Activated naive CD8-positive, alpha-beta T cell treated with anti-CD3 and anti-CD28 coated beads, Interleukin-2, amount 50 U/mL, for 24 hours (primary cell): Measurements from ENCODE around the gene MYL7.

ENCODE experiments used
- ATAC-seq: fragments of 150-1000 bp; cut with Tn5 transposase; one replicate; pipeline ENCODE4 v1.10.0; 2021
- DNase-seq: peaks from one replicate; pipeline ENCODE4 v3.0.0; 2021
- H3K27ac Mint-ChIP-seq: one replicate; pipeline ENCODE4 v1.8.0; 2021; ENCODE audit warnings: mild to moderate bottlenecking, mixed read lengths
- H3K27me3 Mint-ChIP-seq: one replicate; pipeline ENCODE4 v1.8.0; 2021; ENCODE audit warnings: mixed read lengths
- H3K36me3 Mint-ChIP-seq: one replicate; pipeline ENCODE4 v1.8.0; 2021; ENCODE audit warnings: low read depth, mixed read lengths
- H3K4me1 Mint-ChIP-seq: one replicate; pipeline ENCODE4 v1.8.0; 2021; ENCODE audit warnings: mixed read lengths
- H3K4me3 Mint-ChIP-seq: one replicate; pipeline ENCODE4 v1.8.0; 2021; ENCODE audit warnings: mild to moderate bottlenecking, moderate library complexity, mixed read lengths
- H3K9me3 Mint-ChIP-seq: one replicate; pipeline ENCODE4 v1.8.0; 2021; ENCODE audit warnings: mixed read lengths

MYL7 gene

GRCh38 chr7:44120395-44120794 lies 20.7 kb downstream of the MYL7 start:
- Mint-ChIP-seq H3K27ac (no peak overlapping the region), H3K4me1 (peaks cover 40% of the 10 kb centered on the region), H3K27me3 (no peaks in the 10 kb centered on the region), H3K9me3 (no peaks in the 10 kb centered on the region), H3K36me3 (peaks cover 37% of the 10 kb centered on the region), H3K4me3 (no peak overlapping the region)
- ATAC-seq, result no peak
- no peak for DNase-seq

GRCh38 chr7:44119829-44120380 lies 21.2 kb downstream of the MYL7 start:
- H3K4me1 Mint-ChIP-seq, result peaks cover 40% of the 10 kb centered on the region
- no peak overlapping the region for H3K4me3 Mint-ChIP-seq

DNA sequence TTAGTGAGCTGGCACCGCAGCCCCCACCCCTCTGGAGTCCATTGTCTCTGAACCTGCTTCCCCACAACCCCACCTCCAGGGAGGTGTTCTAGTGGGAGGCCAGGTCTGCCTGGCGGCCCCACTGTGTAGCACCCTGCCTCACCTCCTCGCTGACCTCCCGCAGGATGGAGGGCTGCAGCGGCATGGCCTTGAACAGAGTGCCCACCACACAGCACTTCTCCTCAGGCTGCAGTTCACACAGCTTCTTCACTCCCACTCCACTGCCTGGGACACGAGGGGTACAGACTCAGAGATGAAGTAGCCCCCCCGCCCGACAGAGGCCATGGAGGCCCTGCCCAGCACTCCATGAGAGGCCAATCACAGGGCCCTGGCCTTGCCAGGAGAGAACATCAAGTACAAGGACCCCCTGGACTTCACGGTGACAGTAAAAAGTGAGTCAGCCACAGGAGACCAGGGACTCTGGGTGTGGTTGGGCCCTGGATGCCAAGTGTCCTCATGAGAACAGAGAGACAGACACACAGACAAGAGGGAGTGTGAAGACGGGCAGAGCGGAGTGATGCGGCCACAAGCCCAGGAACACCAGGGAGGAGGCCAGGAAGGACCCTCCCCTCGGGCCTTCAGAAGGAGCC lies 23.2 kb downstream of the MYL7 start:
- ATAC-seq (no peak), DNase-seq (no peak)
- H3K4me1 Mint-ChIP-seq, result peaks cover 37% of the 10 kb centered on the region
- no peaks in the 10 kb centered on the region for H3K9me3 Mint-ChIP-seq
- peaks cover 41% of the 10 kb centered on the region for H3K36me3 Mint-ChIP-seq
- H3K27me3 Mint-ChIP-seq, result no peaks in the 10 kb centered on the region
- H3K4me3 Mint-ChIP-seq, result no peak overlapping the region
- H3K27ac Mint-ChIP-seq, result no peak overlapping the region

More at GRCh38 chr7:44119829-44120380, 21.2 kb downstream of the MYL7 start:
- DNase-seq, result no peak
- no peaks in the 10 kb centered on the region for H3K27me3 Mint-ChIP-seq
- no peaks in the 10 kb centered on the region for H3K9me3 Mint-ChIP-seq
- H3K36me3 Mint-ChIP-seq, result peaks cover 37% of the 10 kb centered on the region
- no peak for ATAC-seq
- no peak overlapping the region for H3K27ac Mint-ChIP-seq

- ATAC-seq (no peak), DNase-seq (no peak)
- H3K27ac Mint-ChIP-seq, result no peak overlapping the region
- no peaks in the 10 kb centered on the region for H3K27me3 Mint-ChIP-seq
- H3K9me3 Mint-ChIP-seq, result no peaks in the 10 kb centered on the region
- H3K4me3 Mint-ChIP-seq, result no peak overlapping the region
- peaks cover 30% of the 10 kb centered on the region for H3K4me1 Mint-ChIP-seq
- peaks cover 34% of the 10 kb centered on the region for H3K36me3 Mint-ChIP-seq
Measured at GRCh38 chr7:44116789-44117666, 24.1 kb downstream of the MYL7 start.

GRCh38 chr7:44116087-44116788 lies 24.9 kb downstream of the MYL7 start:
- DNase-seq, result no peak
- no peak for ATAC-seq
- Mint-ChIP-seq H3K27ac (no peak overlapping the region), H3K4me1 (peaks cover 22% of the 10 kb centered on the region), H3K4me3 (no peak overlapping the region), H3K36me3 (peaks cover 31% of the 10 kb centered on the region), H3K27me3 (no peaks in the 10 kb centered on the region), H3K9me3 (no peaks in the 10 kb centered on the region)

DNA sequence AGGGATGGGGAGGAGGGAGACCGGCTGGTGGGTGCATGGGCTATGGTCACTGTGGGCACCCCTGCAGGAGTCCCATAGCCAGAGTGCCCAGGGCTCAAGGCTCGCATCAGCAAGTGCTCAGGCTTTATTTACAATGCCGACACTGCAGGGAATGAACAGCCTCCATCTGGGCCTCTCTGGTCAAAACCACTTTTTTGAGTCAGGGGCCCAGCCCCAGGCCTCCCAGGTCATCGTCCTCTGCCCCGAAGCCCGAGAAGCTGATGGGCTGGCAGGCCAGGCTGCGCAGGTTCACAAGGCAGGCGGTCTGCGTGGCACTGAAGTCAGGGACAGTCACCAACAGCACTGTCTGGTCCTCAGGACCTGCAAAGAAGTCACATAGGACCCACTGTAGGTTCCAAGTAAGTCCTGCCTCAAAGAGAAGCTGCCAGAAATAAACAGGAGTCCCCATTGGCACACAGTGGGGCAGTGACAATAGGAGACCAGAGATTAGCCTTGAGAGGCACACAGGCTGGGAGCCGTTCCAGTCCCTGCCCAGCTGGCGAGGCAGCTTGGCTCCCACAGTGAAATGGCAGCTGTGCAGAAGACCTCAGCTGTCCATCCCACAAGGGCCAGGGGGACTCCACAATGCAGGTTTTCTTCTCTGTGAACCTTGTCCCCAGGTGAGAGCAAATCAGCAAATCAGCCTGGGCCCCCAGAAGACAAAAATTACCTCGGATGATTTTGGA lies 26.4 kb downstream of the MYL7 start:
- H3K4me3 Mint-ChIP-seq, result no peak overlapping the region
- H3K36me3 Mint-ChIP-seq, result peaks cover 17% of the 10 kb centered on the region
- H3K27ac Mint-ChIP-seq, result no peak overlapping the region
- H3K27me3 Mint-ChIP-seq, result no peaks in the 10 kb centered on the region
- H3K4me1 Mint-ChIP-seq, result peaks cover 7% of the 10 kb centered on the region
- ATAC-seq (no peak), DNase-seq (no peak)
- no peaks in the 10 kb centered on the region for H3K9me3 Mint-ChIP-seq

GRCh38 chr7:44113764-44114354 lies 27.3 kb downstream of the MYL7 start:
- Mint-ChIP-seq H3K4me1 (no peaks in the 10 kb centered on the region), H3K9me3 (no peaks in the 10 kb centered on the region), H3K27ac (no peak overlapping the region), H3K4me3 (no peak overlapping the region), H3K27me3 (no peaks in the 10 kb centered on the region), H3K36me3 (peaks cover 12% of the 10 kb centered on the region)
- ATAC-seq, result no peak
- no peak for DNase-seq

DNA sequence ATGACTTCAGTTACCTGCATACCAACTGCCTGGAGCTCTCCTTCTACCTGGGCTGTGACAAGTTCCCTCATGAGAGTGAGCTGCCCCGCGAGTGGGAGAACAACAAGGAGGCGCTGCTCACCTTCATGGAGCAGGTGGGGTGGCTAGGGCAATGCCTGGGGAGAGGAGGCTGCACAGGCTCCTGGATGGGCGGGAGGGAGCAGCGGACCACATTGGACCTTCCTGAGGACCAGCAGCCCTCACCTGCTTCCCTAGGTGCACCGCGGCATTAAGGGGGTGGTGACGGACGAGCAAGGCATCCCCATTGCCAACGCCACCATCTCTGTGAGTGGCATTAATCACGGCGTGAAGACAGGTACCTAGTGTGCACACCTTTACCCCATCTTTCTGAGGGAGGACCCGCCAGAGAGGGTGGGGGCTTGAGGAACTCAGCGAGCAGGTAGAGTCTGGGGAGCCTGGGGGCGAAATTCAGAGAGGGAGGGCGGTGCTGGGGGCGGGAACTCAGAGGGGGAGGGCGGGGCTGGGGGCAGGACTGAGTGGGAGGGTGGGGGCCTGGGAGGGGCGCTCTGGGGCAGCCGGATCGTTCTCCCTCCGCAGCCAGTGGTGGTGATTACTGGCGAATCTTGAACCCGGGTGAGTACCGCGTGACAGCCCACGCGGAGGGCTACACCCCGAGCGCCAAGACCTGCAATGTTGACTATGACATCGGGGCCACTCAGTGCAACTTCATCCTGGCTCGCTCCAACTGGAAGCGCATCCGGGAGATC lies 28.0 kb downstream of the MYL7 start:
- peaks cover 10% of the 10 kb centered on the region for H3K36me3 Mint-ChIP-seq
- no peaks in the 10 kb centered on the region for H3K27me3 Mint-ChIP-seq
- no peak overlapping the region for H3K4me3 Mint-ChIP-seq
- H3K4me1 Mint-ChIP-seq, result no peaks in the 10 kb centered on the region
- DNase-seq (no peak), ATAC-seq (no peak)
- H3K27ac Mint-ChIP-seq, result no peak overlapping the region
- no peaks in the 10 kb centered on the region for H3K9me3 Mint-ChIP-seq

DNA sequence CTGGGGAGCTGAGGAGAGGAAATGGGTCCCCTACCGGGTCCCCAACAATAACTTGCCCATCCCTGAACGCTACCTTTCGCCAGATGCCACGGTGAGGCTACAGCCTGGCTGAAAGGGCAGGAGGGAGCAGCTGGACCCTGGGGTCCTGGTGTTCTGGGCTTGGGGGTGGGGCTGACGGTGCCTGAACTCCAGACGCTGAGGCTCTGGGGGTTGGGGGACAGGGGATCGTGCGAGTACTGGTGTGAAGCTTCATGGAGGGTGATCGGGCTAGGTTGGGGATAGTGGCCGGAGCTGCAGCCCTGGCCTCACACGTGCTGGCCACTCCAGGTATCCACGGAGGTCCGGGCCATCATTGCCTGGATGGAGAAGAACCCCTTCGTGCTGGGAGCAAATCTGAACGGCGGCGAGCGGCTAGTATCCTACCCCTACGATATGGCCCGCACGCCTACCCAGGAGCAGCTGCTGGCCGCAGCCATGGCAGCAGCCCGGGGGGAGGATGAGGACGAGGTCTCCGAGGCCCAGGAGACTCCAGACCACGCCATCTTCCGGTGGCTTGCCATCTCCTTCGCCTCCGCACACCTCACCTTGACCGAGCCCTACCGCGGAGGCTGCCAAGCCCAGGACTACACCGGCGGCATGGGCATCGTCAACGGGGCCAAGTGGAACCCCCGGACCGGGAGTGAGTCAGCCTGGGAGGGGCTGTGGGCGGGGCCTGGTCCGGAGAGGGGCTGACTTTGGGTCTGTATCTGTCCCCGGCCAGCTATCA lies 28.7 kb downstream of the MYL7 start:
- H3K9me3 Mint-ChIP-seq, result no peaks in the 10 kb centered on the region
- ATAC-seq (no peak), DNase-seq (no peak)
- no peak overlapping the region for H3K27ac Mint-ChIP-seq
- H3K36me3 Mint-ChIP-seq, result peaks cover 7% of the 10 kb centered on the region
- H3K4me1 Mint-ChIP-seq, result no peaks in the 10 kb centered on the region
- H3K4me3 Mint-ChIP-seq, result no peak overlapping the region
- no peaks in the 10 kb centered on the region for H3K27me3 Mint-ChIP-seq

DNA sequence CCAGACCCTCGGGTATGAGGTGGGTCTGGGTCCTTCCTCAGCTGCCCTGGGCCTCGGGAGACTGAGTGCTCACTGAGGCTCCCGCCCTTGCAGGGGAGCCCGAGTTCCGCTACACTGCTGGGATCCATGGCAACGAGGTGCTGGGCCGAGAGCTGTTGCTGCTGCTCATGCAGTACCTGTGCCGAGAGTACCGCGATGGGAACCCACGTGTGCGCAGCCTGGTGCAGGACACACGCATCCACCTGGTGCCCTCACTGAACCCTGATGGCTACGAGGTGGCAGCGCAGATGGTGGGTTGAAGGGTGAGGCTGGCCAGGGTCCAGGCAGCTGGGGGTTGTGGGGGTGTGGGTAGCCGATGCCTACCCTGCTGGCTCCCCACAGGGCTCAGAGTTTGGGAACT lies 29.4 kb downstream of the MYL7 start:
- Mint-ChIP-seq H3K9me3 (no peaks in the 10 kb centered on the region), H3K4me3 (no peak overlapping the region), H3K27ac (no peak overlapping the region), H3K27me3 (no peaks in the 10 kb centered on the region), H3K36me3 (peaks cover 7% of the 10 kb centered on the region), H3K4me1 (no peaks in the 10 kb centered on the region)
- DNase-seq (no peak), ATAC-seq (no peak)

DNA sequence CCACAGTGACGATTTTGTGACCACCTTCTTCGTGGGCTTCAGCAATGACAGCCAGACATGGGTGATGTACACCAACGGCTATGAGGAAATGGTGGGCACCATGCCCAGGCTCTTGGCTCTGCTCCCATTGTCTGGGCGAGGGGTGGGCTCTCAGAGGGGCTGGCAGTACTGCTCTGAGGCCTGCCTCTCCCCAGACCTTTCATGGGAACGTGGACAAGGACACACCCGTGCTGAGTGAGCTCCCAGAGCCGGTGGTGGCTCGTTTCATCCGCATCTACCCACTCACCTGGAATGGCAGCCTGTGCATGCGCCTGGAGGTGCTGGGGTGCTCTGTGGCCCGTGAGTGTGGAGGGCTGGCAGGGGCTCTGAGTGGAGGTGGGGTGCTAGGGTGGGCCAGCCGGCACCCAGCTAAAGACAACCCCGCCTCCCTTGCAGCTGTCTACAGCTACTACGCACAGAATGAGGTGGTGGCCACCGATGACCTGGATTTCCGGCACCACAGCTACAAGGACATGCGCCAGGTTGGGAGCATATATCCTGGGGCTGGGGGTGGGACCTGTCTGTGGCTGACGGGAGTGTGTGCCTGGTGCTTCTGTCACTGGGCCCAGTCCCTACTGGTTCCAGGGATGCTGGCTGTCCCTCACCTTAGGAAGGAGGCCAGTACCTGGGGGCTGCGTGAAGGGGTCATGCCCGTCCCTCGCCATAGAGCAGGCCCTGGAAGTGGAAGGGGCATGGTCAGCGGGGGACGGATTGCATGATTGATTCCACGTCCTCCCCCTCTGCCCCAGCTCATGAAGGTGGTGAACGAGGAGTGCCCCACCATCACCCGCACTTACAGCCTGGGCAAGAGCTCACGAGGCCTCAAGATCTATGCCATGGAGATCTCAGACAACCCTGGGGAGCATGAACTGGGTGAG lies 30.2 kb downstream of the MYL7 start:
- Mint-ChIP-seq H3K4me3 (no peak overlapping the region), H3K27ac (no peak overlapping the region), H3K4me1 (peaks cover 5% of the 10 kb centered on the region), H3K9me3 (no peaks in the 10 kb centered on the region), H3K36me3 (peaks cover 7% of the 10 kb centered on the region), H3K27me3 (no peaks in the 10 kb centered on the region)
- no peak for ATAC-seq
- no peak for DNase-seq

GRCh38 chr7:44109991-44110390 lies 31.1 kb downstream of the MYL7 start:
- peaks cover 15% of the 10 kb centered on the region for H3K4me1 Mint-ChIP-seq
- H3K27ac Mint-ChIP-seq, result no peak overlapping the region
- H3K36me3 Mint-ChIP-seq, result peaks cover 7% of the 10 kb centered on the region
- H3K9me3 Mint-ChIP-seq, result no peaks in the 10 kb centered on the region
- H3K27me3 Mint-ChIP-seq, result no peaks in the 10 kb centered on the region
- no peak for ATAC-seq
- no peak for DNase-seq
- H3K4me3 Mint-ChIP-seq, result no peak overlapping the region
